HCT116 (cell line): ENCODE results near the gene GALNT2. TPM values are rescaled to one million over a fixed set of nuclear protein-coding genes. Genes with fewer than 3 reads are reported as not detected.

Experiments used
- ATAC-seq: fragments of 200-7000 bp; cut with Tn5 transposase; 2 replicates; pipeline ENCODE4 v1.9.1; 2020; ENCODE audit warnings: mild to moderate bottlenecking, moderate library complexity
- BruUV-seq: library from RNA; stranded (reverse); fragments of 400-500 nt; replicated peaks from 2 replicates; lab custom pipeline; 2021; lab: Mats Ljungman, UMichigan
- CTCF ChIA-PET: fragments of 300-600 bp; sonication (Branson Sonifier 250); formaldehyde crosslinking; loops from one replicate; lab custom pipeline; 2021; ENCODE audit warnings: antibody characterized with exemption; lab: Charles Lee
- POLR2A ChIA-PET: fragments of 300-600, 350-600 bp; sonication (Branson Sonifier 250); formaldehyde crosslinking; loops from one replicate; lab custom pipeline; 2021; ENCODE audit warnings: antibody characterized with exemption; lab: Charles Lee
- RAD21 ChIA-PET, 2 experiments: fragments of 300-600 bp; sonication (Branson Sonifier 250); formaldehyde crosslinking; loops; one replicate each; lab custom pipeline; 2023; ENCODE audit warnings: low total read pairs in 2 of 2; ENCODE audit not compliant: uncharacterized antibody in 2 of 2, unreplicated experiment in 2 of 2, low non-redundant PET in 1 of 2; lab: Charles Lee
- DNase-seq: peaks from one replicate; pipeline ENCODE4 v3.0.0-alpha.2; 2010; ENCODE audit warnings: low read depth, low spot score
- H2AFZ ChIP-seq: fragments of 200-600 bp; shearing (Covaris generic), sonication (generic); 2 replicates; pipeline ENCODE4 v1.6.1; 2017; ENCODE audit warnings: low read depth, mixed run types, mixed read lengths, antibody characterized with exemption, low read length; ENCODE audit not compliant: poor library complexity, severe bottlenecking
- H3K27ac ChIP-seq: 2 replicates; pipeline ENCODE4 v1.5.1; 2012; ENCODE audit warnings: low read depth, low read length
- H3K27me3 ChIP-seq: fragments of 200-600 bp; sonication (generic); 2 replicates; pipeline ENCODE4 v1.6.1; 2016; ENCODE audit warnings: mixed run types, low read length, mixed read lengths; ENCODE audit not compliant: insufficient read depth
- H3K36me3 ChIP-seq, 2 experiments: fragments of 200-500 bp in 1 of 2; fragments of 200-600 bp in 1 of 2; sonication (Bioruptor generic) in 1 of 2; sonication (generic) in 1 of 2; 2 replicates each; pipeline versions ENCODE4 v1.5.1 to v1.6.1; 2014 to 2016; ENCODE audit warnings: low read length in 2 of 2, inconsistent platforms in 1 of 2, mixed read lengths in 1 of 2, mixed run types in 1 of 2; ENCODE audit not compliant: insufficient read depth in 2 of 2, control insufficient read depth in 1 of 2
- H3K4me1 ChIP-seq, 2 experiments: fragments of 200-600 bp in 1 of 2; sonication (generic) in 1 of 2; 2 replicates each; pipeline versions ENCODE4 v1.5.1 to v1.6.1; 2012 to 2017; ENCODE audit warnings: low read length in 2 of 2, inconsistent platforms in 1 of 2, mild to moderate bottlenecking in 1 of 2, mixed read lengths in 1 of 2, mixed run types in 1 of 2, moderate library complexity in 1 of 2; ENCODE audit not compliant: insufficient read depth in 2 of 2, control insufficient read depth in 1 of 2
- H3K4me2 ChIP-seq: fragments of 200-600 bp; sonication (generic); 2 replicates; pipeline ENCODE4 v1.6.1; 2017; ENCODE audit warnings: mixed run types, low read length, mixed read lengths
- H3K4me3 ChIP-seq, 2 experiments: fragments of 200-600 bp in 1 of 2; sonication (generic) in 1 of 2; replicated peaks in 1 of 2; 2 replicates each; pipeline ENCODE4 v1.5.1; 2011 to 2016; ENCODE audit warnings: low read length in 2 of 2, control low read depth in 1 of 2, low read depth in 1 of 2, mild to moderate bottlenecking in 1 of 2, mixed read lengths in 1 of 2, mixed run types in 1 of 2
- H3K79me2 ChIP-seq: fragments of 200-600 bp; sonication (generic); 2 replicates; pipeline ENCODE4 v1.6.1; 2017; ENCODE audit warnings: mild to moderate bottlenecking, mixed run types, low read length, moderate library complexity, mixed read lengths; ENCODE audit not compliant: insufficient read depth
- H3K9ac ChIP-seq: fragments of 200-600 bp; sonication (generic); 2 replicates; pipeline ENCODE4 v1.6.1; 2016; ENCODE audit warnings: low read length, mixed read lengths
- H3K9me2 ChIP-seq: fragments of 200-600 bp; sonication (generic), shearing (Covaris generic); 2 replicates; pipeline ENCODE4 v1.6.1; 2017; ENCODE audit warnings: mixed run types, mild to moderate bottlenecking, moderate library complexity; ENCODE audit not compliant: insufficient read depth
- H3K9me3 ChIP-seq, 2 experiments: fragments of 200-500 bp in 1 of 2; fragments of 200-600 bp in 1 of 2; sonication (Bioruptor generic) in 1 of 2; sonication (generic) in 1 of 2; 2 replicates each; pipeline ENCODE4 v1.6.1; 2014 to 2017; ENCODE audit warnings: low read length in 2 of 2, mixed read lengths in 2 of 2, inconsistent platforms in 1 of 2, low read depth in 1 of 2, mild to moderate bottlenecking in 1 of 2, mixed run types in 1 of 2, moderate library complexity in 1 of 2; ENCODE audit not compliant: control insufficient read depth in 1 of 2, insufficient read depth in 1 of 2
- H4K20me1 ChIP-seq: fragments of 200-600 bp; sonication (generic), shearing (Covaris generic); 2 replicates; pipeline ENCODE4 v1.6.1; 2017; ENCODE audit warnings: mixed run types, mild to moderate bottlenecking, moderate library complexity; ENCODE audit not compliant: insufficient read depth
- CBX3 ChIP-seq: IDR thresholded peaks from 2 replicates; pipeline ENCODE4 v1.6.1; 2012; ENCODE audit warnings: low read depth
- CTCF ChIP-seq, 3 experiments: fragments of 200-600 bp in 1 of 3; sonication (generic) in 1 of 3; IDR thresholded peaks in 2 of 3; conservative IDR thresholded peaks in 1 of 3; 2 replicates each; pipeline ENCODE4 v1.5.1; 2012 to 2017; ENCODE audit warnings: low read depth in 2 of 3, low read length in 2 of 3, antibody characterized with exemption in 1 of 3, borderline replicate concordance in 1 of 3, control low read depth in 1 of 3, mild to moderate bottlenecking in 1 of 3, mixed read lengths in 1 of 3, mixed run types in 1 of 3, moderate library complexity in 1 of 3; ENCODE audit not compliant: insufficient read depth in 1 of 3
- ELF1 ChIP-seq: IDR thresholded peaks from 2 replicates; pipeline ENCODE4 v1.6.1; 2012; ENCODE audit warnings: low read depth, borderline replicate concordance
- JUND ChIP-seq: IDR thresholded peaks from 2 replicates; pipeline ENCODE4 v1.6.1; 2012
- POLR2A ChIP-seq: IDR thresholded peaks from 2 replicates; pipeline ENCODE4 v1.7.0; 2011; ENCODE audit warnings: borderline replicate concordance; ENCODE audit not compliant: insufficient read depth, insufficient read length; ENCODE audit errors: extremely low read depth
- POLR2AphosphoS5 ChIP-seq: IDR thresholded peaks from 2 replicates; pipeline ENCODE4 v1.6.1; 2011; ENCODE audit warnings: mild to moderate bottlenecking, low read depth, low read length, moderate library complexity
- REST ChIP-seq: IDR thresholded peaks from 2 replicates; pipeline ENCODE4 v1.6.1; 2012; ENCODE audit warnings: low read depth
- ZBTB33 ChIP-seq: IDR thresholded peaks from 2 replicates; pipeline ENCODE4 v1.6.1; 2011; ENCODE audit warnings: mild to moderate bottlenecking, low read length, moderate library complexity; ENCODE audit not compliant: insufficient replicate concordance; ENCODE audit errors: extremely low read depth
- intact Hi-C: fragments of 100-400 bp; cut with micrococcal nuclease; formaldehyde crosslinking; loops from 2 replicates; pipeline ENCODE4 v1.10.0; 2022
- total RNA-seq: library from RNA; stranded (reverse); gene quantifications from one replicate; pipeline ENCODE4 v1.2.1, GENCODE V29; 2021; ENCODE audit not compliant: unreplicated experiment

The GALNT2 gene
- total RNA-seq, 1 experiment from 2014 or later: 40.8 TPM

GRCh38 chr1:230169454-230170152 lies 102.6 kb downstream of the GALNT2 start:
- DNase-seq: no peak
- H4K20me1 ChIP-seq: no peaks in the 10 kb centered on the region
- no peak overlapping the region for H3K27ac ChIP-seq
- H3K9ac ChIP-seq: no peak overlapping the region
- no peaks in the 10 kb centered on the region for H3K79me2 ChIP-seq
- H3K9me2 ChIP-seq: no peaks in the 10 kb centered on the region
- H3K27me3 ChIP-seq: no peaks in the 10 kb centered on the region
- no peak for ATAC-seq
- no TSS peak for BruUV-seq
- H3K4me3 ChIP-seq: no peak overlapping the region
- ChIA-PET POLR2A (no interaction called here), RAD21 (no interaction called here), CTCF (no interaction called here)
- TF ChIP-seq CBX3 (no peak), POLR2A (no peak), ZBTB33 (no peak), REST (no peak), JUND (no peak), ELF1 (no peak), CTCF (IDR thresholded peaks at IDR 0.05 in 2 of 3, conservative IDR thresholded peaks at IDR 0.05 in 1 of 3; ENCODE audit: borderline replicate concordance in 1 of 3, insufficient read depth in 1 of 3, low read depth in 2 of 3, low read length in 2 of 3) (no peak), POLR2AphosphoS5 (no peak)
- H3K36me3 ChIP-seq: no peaks in the 10 kb centered on the region
- no peaks in the 10 kb centered on the region for H3K9me3 ChIP-seq
- no peak overlapping the region for H2AFZ ChIP-seq
- no peak overlapping the region for H3K4me2 ChIP-seq
- intact Hi-C loops: loop anchor here (5.0 to 10.0 kb wide), 3 partner anchors 325 to 452 kb away; no protein-coding TSS in a partner anchor
- H3K4me1 ChIP-seq: no peaks in the 10 kb centered on the region
